MM.1S (cell line): ENCODE data around the gene GJB2.

Experiments
- DNase-seq: peaks from one replicate; pipeline ENCODE4 v3.0.0-alpha.2; 2015
- H2AFZ ChIP-seq: fragments of 300-600 bp; sonication (generic); 2 replicates; pipeline ENCODE4 v1.6.0; 2016; ENCODE audit warnings: antibody characterized with exemption, low read length
- H3F3A ChIP-seq: fragments of 300-600 bp; sonication (generic); 2 replicates; pipeline ENCODE4 v1.6.1; 2016; ENCODE audit warnings: mild to moderate bottlenecking, antibody characterized with exemption, low read length, moderate library complexity, mixed read lengths; ENCODE audit not compliant: insufficient read depth
- H3K27ac ChIP-seq: fragments of 300-600 bp; sonication (generic); 2 replicates; pipeline ENCODE4 v1.5.1; 2016; ENCODE audit warnings: mild to moderate bottlenecking, low read length
- H3K27me3 ChIP-seq: fragments of 300-600 bp; sonication (generic); replicated peaks from 2 replicates; pipeline ENCODE4 v1.6.0; 2016; ENCODE audit warnings: low read length; ENCODE audit not compliant: insufficient read depth
- H3K36me3 ChIP-seq: fragments of 300-600 bp; sonication (generic); replicated peaks from 2 replicates; pipeline ENCODE4 v1.6.1; 2016; ENCODE audit warnings: mild to moderate bottlenecking, low read length, mixed read lengths; ENCODE audit not compliant: insufficient read depth
- H3K4me1 ChIP-seq: fragments of 300-600 bp; sonication (generic); 2 replicates; pipeline ENCODE4 v1.6.1; 2016; ENCODE audit warnings: low read length, mixed read lengths
- H3K4me2 ChIP-seq: fragments of 300-600 bp; sonication (generic); 2 replicates; pipeline ENCODE4 v1.6.0; 2016; ENCODE audit warnings: low read depth, low read length
- H3K4me3 ChIP-seq: fragments of 300-600 bp; sonication (generic); 2 replicates; pipeline ENCODE4 v1.5.1; 2016; ENCODE audit warnings: low read length, mixed read lengths
- H3K79me2 ChIP-seq: fragments of 300-600 bp; sonication (generic); 2 replicates; pipeline ENCODE4 v1.6.1; 2016; ENCODE audit warnings: mixed run types, low read length, mixed read lengths
- H3K9ac ChIP-seq: fragments of 300-600 bp; sonication (generic); 2 replicates; pipeline ENCODE4 v1.6.1; 2016; ENCODE audit warnings: low read length, mixed read lengths
- H3K9me2 ChIP-seq: fragments of 300-600 bp; sonication (generic); replicated peaks from 2 replicates; pipeline ENCODE4 v1.6.1; 2016; ENCODE audit warnings: mild to moderate bottlenecking, low read length, mixed read lengths; ENCODE audit not compliant: insufficient read depth
- H3K9me3 ChIP-seq: fragments of 300-600 bp; sonication (generic); replicated peaks from 2 replicates; pipeline ENCODE4 v1.6.1; 2016; ENCODE audit warnings: mild to moderate bottlenecking, low read length, mixed read lengths; ENCODE audit not compliant: insufficient read depth
- H4K20me1 ChIP-seq: fragments of 300-600 bp; sonication (generic); 2 replicates; pipeline ENCODE4 v1.6.1; 2016; ENCODE audit warnings: mild to moderate bottlenecking, low read length, moderate library complexity, mixed read lengths; ENCODE audit not compliant: insufficient read depth
- EZH2 ChIP-seq: fragments of 300-600 bp; sonication (generic); optimal IDR thresholded peaks from 2 replicates; pipeline ENCODE3; 2017; ENCODE audit warnings: low read depth, mild to moderate bottlenecking, antibody characterized with exemption, low read length, mixed read lengths
- EZH2phosphoT487 ChIP-seq: fragments of 300-600 bp; sonication (generic); IDR thresholded peaks from 2 replicates; pipeline ENCODE4 v1.6.1; 2018; ENCODE audit warnings: antibody characterized with exemption, low read length
- TF ChIP-seq, protein P1 (sequence below): fragments of 300-600 bp; sonication (generic); IDR thresholded peaks from 2 replicates; pipeline ENCODE4 v1.5.1; 2016; ENCODE audit warnings: antibody characterized with exemption, low read length, mixed read lengths

The GJB2 gene

DNA sequence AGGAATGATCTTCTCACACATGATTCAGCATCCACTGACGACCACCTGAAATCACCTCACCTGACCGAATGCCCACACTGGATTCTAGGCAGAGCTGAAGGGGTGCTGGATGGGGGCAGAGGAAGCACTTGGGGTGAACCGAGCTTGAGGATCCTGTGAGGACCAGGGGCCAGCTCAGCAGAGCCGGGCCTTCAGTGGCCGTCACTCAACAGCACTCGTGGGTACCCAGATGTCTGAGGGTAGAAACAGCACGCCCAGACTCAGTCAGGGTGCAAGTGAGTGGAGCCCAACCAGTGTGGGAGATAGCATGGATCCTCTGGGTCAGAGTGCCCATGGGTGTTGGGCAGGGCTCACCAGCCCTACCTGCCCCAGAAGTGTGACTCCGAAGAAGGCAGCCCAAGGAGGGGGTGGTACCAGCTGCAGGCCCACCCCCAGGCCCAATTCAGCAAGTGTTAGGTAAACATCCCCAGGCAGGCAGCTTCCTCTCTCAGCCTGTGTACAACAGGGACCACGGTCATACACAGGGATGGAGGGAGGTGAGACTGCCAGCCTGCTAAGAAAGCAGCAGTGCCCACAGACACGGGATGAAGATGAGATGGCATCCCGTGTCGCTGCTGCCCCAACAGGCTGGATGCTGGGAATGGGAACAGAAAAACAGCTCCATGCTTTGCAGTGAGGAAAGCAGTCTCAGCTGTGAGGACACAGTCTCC lies 48.4 kb downstream of the GJB2 start:
- no peaks in the 10 kb centered on the region for H3K9me3 ChIP-seq
- no peaks in the 10 kb centered on the region for H3K4me1 ChIP-seq
- H3K4me3 ChIP-seq, result no peak overlapping the region
- no peak overlapping the region for H3K4me2 ChIP-seq
- no peaks in the 10 kb centered on the region for H3F3A ChIP-seq
- H3K27me3 ChIP-seq, result no peaks in the 10 kb centered on the region
- H3K27ac ChIP-seq, result no peak overlapping the region
- H3K9ac ChIP-seq, result no peak overlapping the region
- TF ChIP-seq, protein P1, sequence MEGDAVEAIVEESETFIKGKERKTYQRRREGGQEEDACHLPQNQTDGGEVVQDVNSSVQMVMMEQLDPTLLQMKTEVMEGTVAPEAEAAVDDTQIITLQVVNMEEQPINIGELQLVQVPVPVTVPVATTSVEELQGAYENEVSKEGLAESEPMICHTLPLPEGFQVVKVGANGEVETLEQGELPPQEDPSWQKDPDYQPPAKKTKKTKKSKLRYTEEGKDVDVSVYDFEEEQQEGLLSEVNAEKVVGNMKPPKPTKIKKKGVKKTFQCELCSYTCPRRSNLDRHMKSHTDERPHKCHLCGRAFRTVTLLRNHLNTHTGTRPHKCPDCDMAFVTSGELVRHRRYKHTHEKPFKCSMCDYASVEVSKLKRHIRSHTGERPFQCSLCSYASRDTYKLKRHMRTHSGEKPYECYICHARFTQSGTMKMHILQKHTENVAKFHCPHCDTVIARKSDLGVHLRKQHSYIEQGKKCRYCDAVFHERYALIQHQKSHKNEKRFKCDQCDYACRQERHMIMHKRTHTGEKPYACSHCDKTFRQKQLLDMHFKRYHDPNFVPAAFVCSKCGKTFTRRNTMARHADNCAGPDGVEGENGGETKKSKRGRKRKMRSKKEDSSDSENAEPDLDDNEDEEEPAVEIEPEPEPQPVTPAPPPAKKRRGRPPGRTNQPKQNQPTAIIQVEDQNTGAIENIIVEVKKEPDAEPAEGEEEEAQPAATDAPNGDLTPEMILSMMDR, result no peak
- TF ChIP-seq EZH2phosphoT487 (no peak), EZH2 (no peak)
- no peaks in the 10 kb centered on the region for H3K79me2 ChIP-seq
- H3K9me2 ChIP-seq, result no peaks in the 10 kb centered on the region
- H4K20me1 ChIP-seq, result no peaks in the 10 kb centered on the region
- DNase-seq, result no peak
- H2AFZ ChIP-seq, result no peak overlapping the region
- no peaks in the 10 kb centered on the region for H3K36me3 ChIP-seq

DNA sequence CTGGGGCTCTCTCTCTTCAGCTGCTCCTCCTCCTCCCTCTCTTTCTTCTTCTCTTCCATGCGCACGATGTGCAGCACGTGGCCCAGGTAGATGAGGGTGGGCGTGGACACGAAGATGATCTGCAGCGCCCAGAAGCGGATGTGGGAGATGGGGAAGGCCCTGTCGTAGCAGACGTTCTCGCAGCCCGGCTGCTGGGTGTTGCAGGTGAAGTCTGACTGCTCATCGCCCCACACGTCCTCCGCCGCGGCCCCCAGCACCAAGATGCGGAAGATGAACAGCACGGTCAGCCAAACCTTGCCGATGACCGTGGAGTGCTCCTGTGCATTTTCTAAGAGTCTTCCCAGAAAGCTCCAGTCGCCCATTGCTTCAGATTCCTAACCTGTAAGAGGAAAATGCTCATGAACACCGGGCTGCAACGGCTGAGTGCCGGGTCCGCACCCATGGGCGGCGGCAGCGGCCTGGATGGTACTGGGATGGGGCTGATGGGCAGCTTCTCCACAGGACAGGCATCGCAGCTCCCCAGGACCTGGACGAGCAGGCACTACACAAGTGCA lies 49.7 kb downstream of the GJB2 start:
- Histone ChIP-seq H3K36me3 (no peaks in the 10 kb centered on the region), H3K9me3 (no peaks in the 10 kb centered on the region), H4K20me1 (no peaks in the 10 kb centered on the region), H3K27ac (no peak overlapping the region), H3K4me2 (no peak overlapping the region), H3K4me3 (no peak overlapping the region), H3K4me1 (no peaks in the 10 kb centered on the region), H2AFZ (no peak overlapping the region), H3K79me2 (no peaks in the 10 kb centered on the region), H3K9ac (no peak overlapping the region), H3K27me3 (no peaks in the 10 kb centered on the region), H3F3A (no peaks in the 10 kb centered on the region), H3K9me2 (no peaks in the 10 kb centered on the region)
- TF ChIP-seq EZH2phosphoT487 (no peak), EZH2 (no peak)
- TF ChIP-seq, protein P1, result no peak
- DNase-seq, result no peak

GRCh38 chr13:20142023-20142926 lies 50.5 kb downstream of the GJB2 start:
- no peak overlapping the region for H3K4me3 ChIP-seq
- no peaks in the 10 kb centered on the region for H3K27me3 ChIP-seq
- H3K4me1 ChIP-seq, result no peaks in the 10 kb centered on the region
- no peaks in the 10 kb centered on the region for H3K9me2 ChIP-seq
- no peak overlapping the region for H3K9ac ChIP-seq
- H3K4me2 ChIP-seq, result no peak overlapping the region
- no peaks in the 10 kb centered on the region for H3F3A ChIP-seq
- TF ChIP-seq EZH2phosphoT487 (no peak), EZH2 (no peak)
- TF ChIP-seq, protein P1, result no peak
- no peaks in the 10 kb centered on the region for H3K36me3 ChIP-seq
- no peaks in the 10 kb centered on the region for H4K20me1 ChIP-seq
- H3K79me2 ChIP-seq, result no peaks in the 10 kb centered on the region
- no peak overlapping the region for H3K27ac ChIP-seq
- no peaks in the 10 kb centered on the region for H3K9me3 ChIP-seq
- no peak overlapping the region for H2AFZ ChIP-seq
- DNase-seq, result no peak
